ENCODE data around the gene CACNG7. TPM values are rescaled to one million over a fixed set of nuclear protein-coding genes. Genes with fewer than 3 reads are reported as not detected.

Gene CACNG7
- total RNA-seq, 2 donors from 2014 or later, result not detected

DNA sequence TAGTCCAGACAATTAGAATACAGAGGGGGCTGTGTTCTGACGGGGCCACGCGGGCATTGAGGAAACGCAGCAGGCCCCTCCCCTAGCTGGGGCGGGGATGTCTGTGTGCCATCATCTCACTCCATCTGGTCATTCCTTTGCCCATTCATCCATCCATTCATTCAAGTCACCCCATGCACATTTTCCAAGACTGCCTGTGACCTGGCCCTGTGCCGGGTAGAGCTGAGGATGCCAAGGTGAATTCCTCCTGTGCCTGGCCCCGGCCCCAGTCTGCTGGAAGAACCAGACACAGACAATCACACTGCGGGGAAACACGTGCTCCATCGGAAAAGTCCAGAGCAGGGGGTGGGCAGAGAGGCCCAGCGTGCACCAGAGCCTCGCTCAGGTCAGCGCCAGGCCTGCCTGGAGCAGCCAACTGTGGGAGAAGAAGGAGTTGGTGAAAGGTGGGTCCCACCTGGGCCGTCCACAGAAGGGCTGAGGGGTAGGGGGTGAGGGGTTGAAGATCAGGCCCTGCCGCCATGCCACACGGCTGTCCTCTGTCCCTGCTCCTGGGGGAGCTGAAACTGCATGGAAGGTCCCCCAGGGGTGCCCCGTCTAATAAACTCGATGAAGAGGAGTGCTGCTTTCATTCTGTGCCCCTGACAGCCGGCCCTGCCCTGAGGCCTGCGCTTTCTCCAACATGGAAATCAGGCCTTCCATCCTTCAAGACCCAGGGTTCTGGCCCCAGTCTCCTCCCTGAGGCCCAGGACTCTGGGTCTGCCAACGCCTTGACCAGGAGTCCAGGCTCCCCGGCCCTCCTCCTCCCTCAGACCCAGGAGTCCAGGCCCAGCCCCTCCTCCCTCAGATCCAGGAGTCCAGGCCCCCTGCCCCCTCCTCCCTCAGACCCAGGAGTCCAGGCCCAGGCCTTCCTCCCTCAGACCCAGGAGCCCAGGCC, 80.8 kb downstream of the CACNG7 start:
- H3K36me3 Mint-ChIP-seq (ENCODE audit: low read depth), result no peaks in the 10 kb centered on the region
- ATAC-seq (replicated peaks), result no peak
- no peaks in the 10 kb centered on the region for H3K9me3 Mint-ChIP-seq
- no peaks in the 10 kb centered on the region for H3K4me1 Mint-ChIP-seq
- no peak overlapping the region for H3K27ac Mint-ChIP-seq
- peaks cover 28% of the 10 kb centered on the region for H3K27me3 Mint-ChIP-seq
- H3K4me3 Mint-ChIP-seq, result no peak overlapping the region

GRCh38 chr19:53991224-53992113, 82.4 kb downstream of the CACNG7 start, which contains the start of gene CACNG6:
Gene CACNG6, plus strand, starts transcription at chr19:53991637. Its CDS starts 1,241 bp downstream, at chr19:53992878.
- no peak within 1 kb of the TSS for H3K27ac Mint-ChIP-seq
- peak within 1 kb of the TSS; percentile 53 for H3K4me3 Mint-ChIP-seq
- H3K36me3 Mint-ChIP-seq (ENCODE audit: low read depth), result no peaks in the 10 kb centered on the region
- peaks cover 41% of the 10 kb centered on the region for H3K27me3 Mint-ChIP-seq
- H3K4me1 Mint-ChIP-seq, result no peaks in the 10 kb centered on the region
- ATAC-seq (replicated peaks), result no peak
- no peaks in the 10 kb centered on the region for H3K9me3 Mint-ChIP-seq

- H3K4me1 Mint-ChIP-seq, result no peaks in the 10 kb centered on the region
- H3K9me3 Mint-ChIP-seq, result no peaks in the 10 kb centered on the region
- H3K4me3 Mint-ChIP-seq, result peak overlapping the region; percentile 53
- H3K27me3 Mint-ChIP-seq, result peaks cover 42% of the 10 kb centered on the region
- no peaks in the 10 kb centered on the region for H3K36me3 Mint-ChIP-seq (ENCODE audit: low read depth)
- no peak overlapping the region for H3K27ac Mint-ChIP-seq
- ATAC-seq (replicated peaks), result no peak
Observed at GRCh38 chr19:53992211-53992610, 83.1 kb downstream of the CACNG7 start.

DNA sequence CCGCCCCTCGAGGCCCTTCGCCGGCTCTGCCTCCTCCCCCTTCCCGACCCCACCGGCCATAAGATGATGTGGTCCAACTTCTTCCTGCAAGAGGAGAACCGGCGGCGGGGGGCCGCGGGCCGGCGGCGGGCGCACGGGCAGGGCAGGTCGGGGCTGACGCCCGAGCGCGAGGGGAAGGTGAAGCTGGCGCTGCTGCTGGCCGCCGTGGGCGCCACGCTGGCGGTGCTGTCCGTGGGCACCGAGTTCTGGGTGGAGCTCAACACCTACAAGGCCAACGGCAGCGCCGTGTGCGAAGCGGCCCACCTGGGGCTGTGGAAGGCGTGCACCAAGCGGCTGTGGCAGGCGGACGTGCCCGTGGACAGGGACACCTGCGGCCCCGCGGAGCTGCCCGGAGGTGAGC, 83.7 kb downstream of the CACNG7 start:
- Mint-ChIP-seq H3K4me3 (no peak overlapping the region), H3K9me3 (no peaks in the 10 kb centered on the region), H3K27ac (no peak overlapping the region), H3K36me3 (ENCODE audit: low read depth) (no peaks in the 10 kb centered on the region), H3K27me3 (peaks cover 42% of the 10 kb centered on the region), H3K4me1 (no peaks in the 10 kb centered on the region)
- no peak for ATAC-seq (replicated peaks)

- no peaks in the 10 kb centered on the region for H3K9me3 Mint-ChIP-seq
- no peak for ATAC-seq (replicated peaks)
- no peak overlapping the region for H3K4me3 Mint-ChIP-seq
- no peak overlapping the region for H3K27ac Mint-ChIP-seq
- no peaks in the 10 kb centered on the region for H3K4me1 Mint-ChIP-seq
- H3K36me3 Mint-ChIP-seq (ENCODE audit: low read depth), result no peaks in the 10 kb centered on the region
- H3K27me3 Mint-ChIP-seq, result peaks cover 42% of the 10 kb centered on the region
Observed at GRCh38 chr19:53993448-53993847, 84.4 kb downstream of the CACNG7 start.

Other genes starting within 250 kb of the CACNG7 start
- gene NLRP12, start 85.0 kb upstream of the CACNG7 start, total RNA-seq, result not detected
- gene MYADM, start 41.4 kb upstream of the CACNG7 start, total RNA-seq, result 10 to 100 TPM; 48.8 to 72.8 TPM
- gene PRKCG, start 27.1 kb upstream of the CACNG7 start, total RNA-seq, result not detected
- gene CACNG8, start 53.7 kb downstream of the CACNG7 start, total RNA-seq, result under 1 TPM in 1 of 2 donors, not detected in 1; 0.05 TPM
- not detected for gene CACNG6, start 82.4 kb downstream of the CACNG7 start, total RNA-seq
- gene VSTM1, start 154.6 kb downstream of the CACNG7 start, total RNA-seq, result not detected
- gene TARM1, start 172.1 kb downstream of the CACNG7 start, total RNA-seq, result not detected
- under 1 TPM in 1 of 2 donors, not detected in 1; 0.58 TPM for gene OSCAR, start 191.5 kb downstream of the CACNG7 start, total RNA-seq
- gene NDUFA3, start 193.6 kb downstream of the CACNG7 start, total RNA-seq, result 10 to 100 TPM; 39.4 to 70.1 TPM
- 10 to 100 TPM; 31.4 to 47.3 TPM for gene TFPT, start 206.4 kb downstream of the CACNG7 start, total RNA-seq
- 10 to 100 TPM; 56.4 to 99.2 TPM for gene PRPF31, start 206.5 kb downstream of the CACNG7 start, total RNA-seq
- 10 to 100 TPM; 51.4 to 61.4 TPM for gene CNOT3, start 228.5 kb downstream of the CACNG7 start, total RNA-seq